HG02610 (cell line): ENCODE measurements around the gene TRMT61A.
"Not testable (repeated sequence)": the region's sequence is repeated elsewhere in the genome, so short reads cannot be mapped to it uniquely, and the experiment has no call there.

Experiments
- ATAC-seq: cut with Tn5 transposase; IDR thresholded peaks from one replicate; pipeline ENCODE4 v1.9.1; 2021; ENCODE audit warnings: mild to moderate bottlenecking, moderate library complexity; ENCODE audit not compliant: unreplicated experiment

The TRMT61A gene

GRCh38 chr14:103508521-103509329, 20.3 kb upstream of the TRMT61A start:
- ATAC-seq: no peak

- no peak for ATAC-seq
These were observed 18.9 kb upstream of the TRMT61A start for GRCh38 chr14:103509864-103510723.

DNA sequence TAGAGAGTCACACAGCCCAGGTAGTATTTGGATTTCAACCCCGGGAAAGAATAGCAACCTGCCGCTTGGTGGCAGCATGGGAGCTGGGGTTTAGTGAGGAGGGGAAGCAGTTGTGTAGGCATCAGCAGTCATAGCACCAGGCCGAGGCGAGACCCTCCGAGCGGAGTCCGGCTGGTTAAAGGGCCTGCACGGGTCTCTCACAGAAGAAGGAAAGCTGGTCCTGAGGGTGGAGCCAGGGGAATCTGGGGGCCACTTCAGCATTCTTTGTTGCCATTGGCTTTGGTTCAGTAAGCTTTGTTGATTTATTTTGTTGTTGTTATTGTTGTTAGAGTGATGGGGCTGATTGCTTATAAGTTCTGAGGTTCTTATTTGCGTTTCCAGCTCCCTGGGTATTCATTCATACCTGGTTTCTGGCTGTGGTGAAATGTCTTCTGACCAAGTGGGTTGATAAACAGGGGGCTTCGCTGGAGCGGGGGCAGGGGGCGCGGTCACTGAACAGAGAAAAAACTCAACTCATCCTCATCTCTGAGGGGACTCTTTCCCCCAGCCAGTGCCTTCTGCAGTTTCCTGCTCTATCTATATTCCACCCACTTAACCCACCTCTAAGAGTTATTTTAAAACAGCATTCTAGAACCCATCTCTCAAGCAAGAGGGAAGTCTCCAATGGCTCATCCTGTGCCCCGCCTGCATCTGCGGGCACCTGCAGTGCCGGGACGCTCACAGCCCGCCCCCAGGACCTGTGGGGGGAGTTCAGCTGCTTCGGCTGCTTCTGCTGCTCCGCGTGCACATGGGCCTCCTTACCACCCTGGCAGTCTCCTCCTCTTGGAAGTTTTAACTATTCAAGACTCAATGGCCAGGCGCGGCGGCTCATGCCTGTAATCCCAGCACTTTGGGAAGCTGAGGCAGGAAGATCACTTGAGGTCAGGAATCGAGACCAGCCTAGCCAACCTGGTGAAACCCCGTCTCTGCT, 18.0 kb upstream of the TRMT61A start:
- no peak for ATAC-seq

GRCh38 chr14:103512180-103512579, 16.8 kb upstream of the TRMT61A start:
- not testable (repeated sequence) for ATAC-seq

DNA sequence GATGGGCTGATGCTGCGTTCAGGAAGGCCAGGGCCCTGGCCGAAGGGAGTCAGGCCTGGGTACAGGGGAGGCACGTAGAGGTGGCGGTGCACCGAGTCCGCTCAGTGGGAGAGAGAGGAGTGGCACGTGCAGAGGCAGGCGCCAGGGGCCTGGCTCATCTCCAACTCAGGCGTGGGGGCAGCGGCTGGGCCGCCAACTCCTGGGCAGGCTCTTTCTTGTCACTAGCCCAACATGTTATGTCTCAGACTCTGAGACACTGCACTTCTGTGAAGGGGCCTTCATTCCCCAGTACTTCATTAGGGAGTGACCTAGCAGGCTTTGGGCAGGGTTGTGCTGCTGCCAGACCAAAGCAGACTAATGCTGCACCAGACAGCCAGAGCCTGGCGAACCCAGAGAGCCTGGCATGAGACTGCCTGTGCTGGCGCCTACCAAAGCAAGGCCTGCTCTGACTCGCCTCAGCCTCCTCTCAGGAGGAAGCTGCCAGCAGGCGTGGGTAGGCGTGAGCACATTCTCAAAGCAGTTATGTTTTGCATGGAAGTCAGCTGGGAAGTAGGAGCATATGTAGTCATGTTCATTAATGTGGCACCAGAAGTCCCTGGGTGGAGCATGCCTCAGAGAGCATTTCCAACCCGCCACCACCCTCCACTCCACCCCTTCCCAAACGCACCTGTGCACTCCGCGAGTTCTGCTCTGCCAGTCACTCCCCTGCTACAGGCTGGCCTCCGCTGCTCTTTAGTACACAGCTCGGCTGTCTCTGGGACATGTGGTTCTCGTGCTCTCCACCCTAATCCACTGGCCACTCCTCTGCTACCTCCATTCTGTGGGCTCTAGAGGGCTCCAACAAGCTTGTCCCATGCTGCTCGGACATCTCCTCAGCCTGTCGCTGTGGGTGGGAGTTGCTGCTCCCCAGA, 16.0 kb upstream of the TRMT61A start:
- ATAC-seq: no peak

DNA sequence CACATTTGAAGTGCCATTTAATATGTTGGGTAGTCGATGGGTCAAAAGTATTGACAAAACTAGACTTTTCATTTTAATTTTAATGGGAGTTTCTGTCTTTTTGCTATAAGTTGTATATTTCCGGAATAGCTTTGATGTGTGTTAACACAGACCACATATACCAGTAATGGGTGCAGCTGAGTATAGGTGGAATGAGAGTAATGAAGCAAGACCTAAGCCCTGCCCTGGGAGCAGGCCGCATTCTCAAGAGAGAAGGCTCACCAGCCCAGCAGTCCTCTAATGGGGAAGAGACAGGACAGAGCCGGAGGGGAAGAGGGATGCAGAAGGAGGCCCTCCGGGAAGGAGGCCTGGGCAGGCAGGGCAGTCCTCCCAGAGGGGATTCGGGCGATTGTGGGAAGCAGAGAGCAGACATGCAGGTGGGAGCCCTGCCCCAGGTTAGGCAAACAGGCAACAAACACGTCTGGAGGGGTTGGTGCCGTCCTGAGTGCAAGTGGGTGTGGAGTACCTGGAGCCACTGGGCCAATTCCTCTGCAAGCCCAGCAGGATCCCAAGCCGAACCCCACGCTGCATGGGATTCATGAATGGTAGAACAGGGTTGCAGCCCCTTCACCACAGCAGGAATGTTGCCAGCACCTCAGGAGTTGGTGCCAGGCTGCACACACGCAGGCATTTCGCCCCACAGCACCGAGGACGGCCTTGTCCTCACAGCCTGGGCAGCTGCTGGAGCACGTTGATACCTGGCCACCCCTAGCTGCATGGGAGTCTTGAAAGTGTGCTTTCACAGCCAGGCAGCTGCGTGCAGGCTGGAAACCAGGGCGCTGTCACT, 14.2 kb upstream of the TRMT61A start:
- ATAC-seq: no peak

DNA sequence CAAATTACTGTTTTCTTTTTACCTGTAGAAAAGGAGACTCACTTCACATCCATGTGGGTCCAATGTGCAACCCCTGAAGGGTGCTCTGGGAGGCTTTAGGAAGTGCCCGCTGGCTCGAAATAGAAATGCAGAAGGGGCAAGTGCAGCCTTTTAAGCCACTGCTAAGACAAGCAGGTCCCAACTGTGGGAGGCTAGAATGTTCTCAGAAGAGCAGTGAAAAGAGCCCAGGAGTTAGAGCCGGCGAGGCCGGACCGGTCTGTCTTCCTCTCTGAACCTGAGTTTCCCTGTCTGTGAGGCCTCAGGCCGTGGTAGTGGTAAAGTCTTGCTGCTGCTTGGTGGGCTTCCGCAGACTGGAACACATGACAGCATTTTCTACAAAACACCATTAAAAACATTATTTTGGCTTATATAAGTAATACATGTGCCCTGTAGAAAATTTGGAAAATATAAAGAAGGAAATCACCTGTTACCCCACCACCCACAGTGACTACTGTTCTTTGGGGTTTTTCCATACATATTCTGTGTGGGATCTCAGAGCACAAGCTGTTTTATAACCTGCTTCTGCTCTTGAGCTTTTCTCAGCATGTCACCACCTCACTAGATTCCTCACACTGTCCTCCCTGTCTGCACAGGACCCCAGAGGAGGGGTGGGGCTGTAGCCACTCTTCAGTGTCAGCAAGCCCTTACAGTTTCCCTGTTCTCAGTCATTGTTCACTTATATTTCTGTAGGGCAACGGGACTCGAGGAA, 12.4 kb upstream of the TRMT61A start:
- ATAC-seq: no peak

DNA sequence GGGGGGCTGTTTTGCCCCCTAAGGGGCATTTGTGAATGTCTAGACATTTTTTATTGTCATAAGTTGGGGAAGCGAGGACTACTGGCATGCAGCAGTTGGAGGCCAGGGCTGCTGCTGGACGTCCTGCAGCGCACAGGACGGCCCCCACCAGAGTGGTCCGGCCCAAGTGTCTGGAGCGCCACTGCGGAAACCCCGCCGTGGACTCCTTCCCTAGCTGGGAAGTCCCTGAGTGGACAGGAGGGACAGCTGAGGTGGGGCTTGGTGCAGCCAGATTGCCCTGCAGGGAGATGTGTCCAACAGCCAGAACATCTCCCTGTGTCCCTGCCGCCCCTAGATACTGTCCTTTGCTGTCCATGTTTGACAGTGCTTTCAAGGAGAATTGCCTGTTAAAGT, 11.8 kb upstream of the TRMT61A start:
- no peak for ATAC-seq

- ATAC-seq: no peak
These were observed 11.1 kb upstream of the TRMT61A start for GRCh38 chr14:103517721-103518421.

GRCh38 chr14:103518422-103519042, 10.5 kb upstream of the TRMT61A start:
- ATAC-seq: no peak

- no peak for ATAC-seq
These were observed 9.8 kb upstream of the TRMT61A start for GRCh38 chr14:103519043-103519836.

GRCh38 chr14:103519837-103520212, 9.2 kb upstream of the TRMT61A start:
- no peak for ATAC-seq

DNA sequence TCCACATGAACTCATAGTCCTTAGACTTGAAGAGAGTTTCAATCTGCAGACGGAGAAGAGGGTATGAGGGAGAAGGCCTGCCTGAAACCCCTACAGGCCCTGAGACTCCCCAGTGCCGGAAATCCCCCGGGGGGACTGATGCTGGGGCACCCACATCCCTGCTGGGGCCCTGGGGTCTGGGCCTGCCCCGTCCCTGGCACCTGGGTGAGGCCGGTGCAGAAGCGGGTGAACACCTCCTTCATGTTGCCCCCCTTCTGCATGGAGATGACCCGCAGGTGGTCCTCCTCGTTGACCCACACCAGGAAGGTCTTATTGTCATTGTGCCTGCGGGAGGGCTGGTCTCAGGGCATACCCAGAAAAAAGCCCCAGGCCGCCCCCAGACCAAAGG, 8.7 kb upstream of the TRMT61A start:
- ATAC-seq: no peak

- no peak for ATAC-seq
These were observed 8.1 kb upstream of the TRMT61A start for GRCh38 chr14:103520657-103521437.

GRCh38 chr14:103521438-103521950, 7.5 kb upstream of the TRMT61A start:
- ATAC-seq: no peak
